GM18499 (cell line): ENCODE measurements around the gene NEK4.
"Not testable (repeated sequence)": the region's sequence is repeated elsewhere in the genome, so short reads cannot be mapped to it uniquely, and the experiment has no call there.

ENCODE experiments used
- ATAC-seq: cut with Tn5 transposase; IDR thresholded peaks from one replicate; pipeline ENCODE4 v1.9.1; 2021; ENCODE audit warnings: moderate number of reproducible peaks; ENCODE audit not compliant: insufficient read depth, unreplicated experiment

NEK4 gene

GRCh38 chr3:52679811-52680210, 90.9 kb downstream of the NEK4 start:
- no peak for ATAC-seq

GRCh38 chr3:52679199-52679538, 91.6 kb downstream of the NEK4 start:
- ATAC-seq: no peak

- no peak for ATAC-seq
These were observed 92.2 kb downstream of the NEK4 start for GRCh38 chr3:52678265-52679198.

- ATAC-seq: not testable (repeated sequence)
These were observed 94.5 kb downstream of the NEK4 start for GRCh38 chr3:52676201-52676600.

GRCh38 chr3:52671676-52672075, 99.1 kb downstream of the NEK4 start:
- ATAC-seq: no peak

- ATAC-seq: peak; percentile 78
These were observed 99.9 kb downstream of the NEK4 start for GRCh38 chr3:52670621-52671521.

- no peak for ATAC-seq
These were observed 107.6 kb downstream of the NEK4 start for GRCh38 chr3:52663098-52663497.

GRCh38 chr3:52660046-52660445, 110.7 kb downstream of the NEK4 start:
- ATAC-seq: no peak
